GM21723 (cell line): Measurements from ENCODE around the gene ROS1.
A peak's percentile ranks its signal among the peaks of the same experiment; 100 is the strongest.
"Not testable (repeated sequence)": the region's sequence is repeated elsewhere in the genome, so short reads cannot be mapped to it uniquely, and the experiment has no call there.

Source experiments
- ATAC-seq: cut with Tn5 transposase; IDR thresholded peaks from one replicate; pipeline ENCODE4 v1.9.1; 2021; ENCODE audit warnings: mild to moderate bottlenecking, moderate library complexity; ENCODE audit not compliant: unreplicated experiment

ROS1 gene

DNA sequence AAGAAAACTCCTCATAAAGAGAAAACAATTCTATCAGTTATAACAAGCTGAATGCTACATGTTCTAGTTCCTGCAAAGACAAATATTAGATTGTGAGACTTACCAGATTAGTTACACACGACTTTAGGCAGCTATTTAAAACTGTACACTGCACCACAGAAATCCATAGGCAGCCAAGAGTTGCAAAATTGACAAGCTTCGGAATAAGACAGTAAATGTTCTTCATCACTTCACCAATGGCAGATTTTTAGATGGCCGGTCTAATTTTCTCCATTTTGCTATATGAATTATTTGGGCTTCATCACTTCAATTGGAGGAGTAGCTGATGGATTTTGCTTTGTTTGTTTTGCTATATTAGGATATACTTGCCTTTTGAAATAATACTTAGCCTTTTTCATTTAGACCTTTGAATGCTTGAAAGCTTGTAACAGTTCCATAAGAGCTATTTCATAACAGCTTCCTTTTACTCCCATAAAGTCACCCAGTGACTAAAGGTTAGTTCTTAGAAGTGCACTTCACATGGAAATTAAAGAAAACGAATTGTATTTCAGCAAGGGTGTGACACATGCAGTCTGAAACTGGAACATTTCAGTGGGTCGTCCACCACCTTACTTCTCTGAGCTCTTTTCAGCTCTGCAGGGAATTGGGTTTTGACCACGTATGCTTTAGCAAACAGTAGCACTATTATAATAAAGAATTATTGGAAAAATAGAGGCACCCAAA lies at the start of gene ROS1:
TSS of gene ROS1 (minus strand) at position 512 of the 723 bp plus-strand sequence. CDS start at position 226, 286 bp downstream.
- no peak for ATAC-seq

DNA sequence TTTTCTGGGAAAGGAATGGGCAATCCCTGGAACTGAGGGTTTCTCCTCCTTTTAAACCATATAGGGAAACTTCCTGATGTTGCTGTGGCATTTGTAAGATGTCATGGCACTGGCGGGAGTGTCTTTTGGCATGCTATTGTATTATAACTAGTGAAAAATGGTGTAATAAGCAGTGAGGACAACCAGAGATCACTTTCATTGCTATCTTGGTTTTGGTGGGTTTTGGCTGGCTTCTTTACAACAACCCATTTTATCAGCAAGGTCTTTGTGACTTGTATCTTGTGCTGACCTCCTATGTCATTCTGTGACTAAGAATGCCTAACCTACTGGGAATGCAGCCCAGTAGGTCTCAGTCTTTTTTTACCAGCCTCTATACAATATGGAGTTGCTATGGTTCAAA lies 47.7 kb upstream of the ROS1 start:
- ATAC-seq, result no peak

DNA sequence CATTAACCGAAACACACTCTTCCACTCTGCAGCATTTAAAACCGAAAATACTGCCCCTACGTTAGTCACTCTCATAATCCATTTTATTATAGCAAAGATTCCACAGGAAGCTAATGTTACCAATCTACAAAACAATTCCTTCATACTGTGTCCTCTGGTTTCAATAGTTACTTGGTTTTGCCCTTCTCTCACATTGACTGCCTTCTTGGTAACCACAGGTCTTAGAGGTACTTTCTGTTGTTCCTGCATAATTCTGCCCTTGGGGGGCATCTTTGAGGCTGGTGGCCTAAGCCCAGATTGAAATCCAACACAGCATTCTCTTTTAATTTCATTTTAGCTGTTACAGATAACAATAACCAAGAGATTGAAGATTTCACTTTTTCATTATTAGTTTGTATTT lies 46.9 kb upstream of the ROS1 start:
- no peak for ATAC-seq

DNA sequence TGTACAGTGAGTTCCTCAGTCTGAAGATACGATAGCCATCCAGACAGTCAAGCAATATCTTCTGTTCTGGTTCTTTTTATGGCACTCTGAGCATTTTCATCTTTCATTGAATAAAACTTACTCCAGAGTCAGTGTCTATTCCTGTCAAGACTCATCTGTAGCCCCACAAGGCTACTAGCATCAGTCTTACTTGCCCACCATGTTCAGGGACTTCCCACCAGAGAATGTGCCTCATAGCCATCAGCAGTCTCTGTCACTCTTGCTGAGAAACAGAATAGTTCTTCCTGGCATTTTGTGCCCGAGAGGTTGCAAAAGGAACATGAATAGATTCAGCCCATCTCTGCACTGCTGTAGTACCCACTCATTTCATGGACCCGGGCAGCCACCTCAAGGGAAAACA lies 44.0 kb upstream of the ROS1 start:
- no peak for ATAC-seq

DNA sequence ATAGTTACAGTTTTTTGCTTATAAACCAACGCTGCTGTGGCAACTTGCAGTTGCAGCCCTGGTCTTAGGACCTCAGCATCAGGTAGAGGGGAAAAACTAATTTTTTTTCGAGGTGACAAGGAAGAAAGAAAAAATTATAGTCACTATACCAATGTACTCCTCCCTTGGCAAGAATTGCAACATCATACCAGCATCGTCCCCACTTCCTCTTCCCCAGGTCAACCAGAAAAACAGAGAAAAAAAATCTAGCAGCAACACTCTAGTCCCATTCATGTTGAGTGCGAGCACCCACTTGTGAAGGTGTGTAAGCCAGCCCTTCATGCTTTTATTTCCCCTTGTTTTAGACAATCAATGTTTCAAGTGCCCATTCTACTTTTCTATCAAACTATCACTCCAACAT lies 43.6 kb upstream of the ROS1 start:
- ATAC-seq, result no peak

DNA sequence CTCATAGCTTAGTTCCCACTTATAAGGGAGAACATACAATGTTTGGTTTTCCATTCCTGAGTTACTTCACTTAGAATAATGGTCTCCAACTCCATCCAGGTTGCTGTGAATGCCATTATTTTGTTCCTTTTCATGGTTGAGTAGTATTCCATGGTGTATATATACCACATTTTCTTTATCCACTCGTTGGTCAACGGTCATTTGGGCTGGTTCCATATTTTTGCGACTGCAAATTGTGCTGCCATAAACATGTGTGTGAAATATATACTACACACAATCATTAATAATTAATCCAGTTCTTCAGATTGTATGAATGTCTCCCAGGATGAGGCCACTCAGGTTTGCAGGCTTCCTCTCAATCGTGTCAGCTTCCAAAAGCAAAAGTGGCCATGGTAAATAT lies 42.8 kb upstream of the ROS1 start:
- not testable (repeated sequence) for ATAC-seq

DNA sequence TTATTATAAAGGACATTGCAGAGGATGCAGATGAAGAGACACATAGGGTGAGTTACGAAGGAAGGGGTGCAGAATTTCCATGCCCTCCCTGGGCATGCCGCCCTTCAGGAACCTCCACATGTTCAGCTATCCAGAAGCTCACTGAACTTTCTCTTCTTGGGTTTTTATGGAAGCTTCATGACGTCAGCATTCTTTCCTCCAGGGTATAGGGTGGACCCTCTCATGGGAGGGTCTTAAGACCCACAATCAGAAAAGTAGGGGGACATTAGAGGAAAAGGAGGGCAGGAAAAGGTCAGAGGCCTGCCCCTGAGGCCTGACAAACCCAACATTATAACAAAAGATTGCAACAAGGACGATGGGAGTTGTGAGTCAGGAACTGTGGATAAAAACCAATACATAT lies 42.1 kb upstream of the ROS1 start:
- ATAC-seq, result no peak

DNA sequence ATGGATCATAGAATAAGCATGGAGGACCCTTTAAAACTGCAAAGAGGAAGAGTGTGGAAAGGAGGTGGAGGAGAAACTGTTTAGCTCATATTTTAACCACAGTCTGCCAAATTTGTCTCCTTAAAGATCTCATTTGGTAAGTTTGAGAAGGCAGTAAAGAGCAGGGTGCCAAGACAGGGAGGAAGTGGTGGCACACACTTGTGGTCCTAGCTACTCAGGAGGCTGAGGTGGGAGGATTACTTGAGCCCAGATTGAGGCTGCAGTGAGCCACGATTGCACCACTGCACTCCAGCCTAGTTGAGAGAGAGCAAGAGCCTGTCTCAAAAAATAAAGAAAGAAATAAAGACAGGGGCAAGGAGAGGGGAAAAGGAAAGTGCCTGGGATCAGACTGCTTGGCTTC lies 39.9 kb upstream of the ROS1 start:
- ATAC-seq, result no peak

DNA sequence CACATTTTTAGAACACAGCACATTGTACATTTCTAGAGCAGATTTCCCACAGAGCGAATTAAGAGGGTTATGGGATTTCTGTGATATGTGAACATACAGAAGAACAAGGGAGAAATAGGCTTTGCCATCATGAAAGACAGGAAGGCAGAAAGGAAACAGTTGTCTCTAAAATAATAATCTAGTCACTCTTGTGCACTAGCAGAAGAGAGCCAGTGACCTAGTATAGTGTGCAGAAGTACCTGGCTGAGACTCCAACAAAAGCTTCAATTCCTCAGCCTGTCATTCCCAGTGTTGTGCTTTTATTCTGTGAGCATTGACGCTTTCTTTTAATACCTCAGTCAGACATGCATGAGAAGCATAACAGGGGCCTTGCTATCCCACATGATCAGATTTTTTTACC lies 39.0 kb upstream of the ROS1 start:
- no peak for ATAC-seq

DNA sequence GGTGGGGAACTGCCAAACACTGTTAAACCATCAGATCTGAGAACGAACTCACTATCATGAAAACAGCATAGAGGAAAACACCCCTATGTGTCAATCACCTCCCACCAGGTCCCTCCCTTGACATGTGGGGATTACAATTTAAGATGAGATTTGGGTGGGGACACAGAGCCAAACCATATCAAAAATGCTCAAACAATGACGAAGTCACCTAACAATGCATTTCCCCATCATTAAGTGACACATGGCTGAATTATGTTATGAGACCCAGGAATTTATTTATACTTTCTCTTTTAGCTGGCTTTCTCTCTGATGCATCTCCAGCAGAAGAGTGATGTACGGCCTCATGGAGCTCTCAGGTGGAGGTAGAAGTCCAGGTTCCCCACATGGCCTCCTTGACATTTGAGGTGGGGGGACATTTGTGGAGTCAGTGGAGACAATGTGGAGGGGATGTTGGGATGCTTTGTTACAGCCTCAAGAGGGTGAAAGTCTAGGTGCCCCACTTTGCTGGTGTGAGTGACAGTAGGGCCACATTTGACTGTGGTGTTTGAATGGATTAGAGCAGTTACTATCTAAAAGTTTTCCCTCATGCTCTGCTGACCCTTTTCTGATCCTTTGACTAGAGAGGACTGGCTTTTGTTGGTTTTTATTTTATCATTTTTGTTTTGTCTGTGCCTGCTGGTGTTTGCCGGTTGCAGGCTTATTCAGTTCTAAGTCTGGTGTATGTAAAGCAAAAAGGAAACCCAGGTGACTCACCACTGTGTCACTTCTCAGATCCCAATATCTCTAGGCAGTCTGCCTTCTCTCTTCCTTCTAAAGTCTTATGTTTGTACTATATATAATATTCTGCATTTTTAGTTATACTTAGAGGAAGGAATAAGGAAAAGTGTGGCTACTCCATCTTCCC lies 38.3 kb upstream of the ROS1 start:
- peak; percentile 76 for ATAC-seq

DNA sequence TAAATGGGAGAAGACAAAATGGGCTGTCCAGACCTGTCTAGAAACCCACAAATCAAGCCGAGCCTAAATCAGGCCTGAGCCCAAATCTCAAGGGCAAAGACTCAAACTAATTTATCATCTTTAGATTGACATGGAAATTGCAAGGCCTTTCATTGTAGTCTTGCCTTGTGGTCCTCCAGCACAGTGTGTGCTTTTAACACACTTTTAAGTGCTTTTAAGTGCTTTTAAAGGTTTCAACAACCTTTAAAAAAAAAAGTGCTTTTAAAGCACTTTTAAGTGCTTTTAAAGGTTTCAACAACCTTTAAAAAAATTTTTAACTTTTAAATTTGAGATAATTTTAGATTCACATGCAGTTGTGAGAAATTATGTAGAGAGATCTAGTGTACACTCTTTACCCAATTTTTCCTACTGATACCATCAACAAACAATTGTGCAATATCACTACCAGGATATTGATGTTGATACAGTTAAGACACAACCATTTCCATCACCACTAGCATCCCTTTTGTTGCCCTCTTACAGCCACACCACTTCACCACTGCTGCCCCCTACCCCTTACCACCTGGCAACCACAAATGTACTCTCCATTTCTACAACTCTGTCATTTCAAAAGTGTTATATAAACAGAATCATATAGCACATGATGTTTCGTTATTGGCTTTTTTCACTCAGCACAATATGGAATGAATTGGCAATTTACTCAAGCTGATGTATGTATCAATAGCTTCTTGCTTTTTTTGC lies 33.6 kb upstream of the ROS1 start:
- ATAC-seq, result no peak

DNA sequence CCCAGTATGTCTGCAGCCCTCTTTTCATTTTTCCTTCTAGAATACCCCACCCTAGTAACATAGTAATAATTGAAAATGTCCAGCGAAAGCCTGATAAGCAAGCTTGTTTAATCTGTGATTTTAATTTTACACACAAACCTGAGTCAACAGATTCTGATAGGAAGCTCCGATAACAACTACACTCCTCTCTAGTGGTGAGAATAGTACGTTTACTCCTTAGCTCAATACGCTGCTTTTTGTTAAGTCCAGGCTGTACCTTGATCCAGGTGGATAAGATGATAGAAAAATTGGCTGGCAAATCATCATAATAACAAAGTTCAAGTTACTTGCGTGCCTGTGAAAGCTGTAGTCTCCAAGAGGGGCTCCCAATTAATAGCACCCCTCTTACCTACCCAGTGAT lies 31.3 kb upstream of the ROS1 start:
- no peak for ATAC-seq

DNA sequence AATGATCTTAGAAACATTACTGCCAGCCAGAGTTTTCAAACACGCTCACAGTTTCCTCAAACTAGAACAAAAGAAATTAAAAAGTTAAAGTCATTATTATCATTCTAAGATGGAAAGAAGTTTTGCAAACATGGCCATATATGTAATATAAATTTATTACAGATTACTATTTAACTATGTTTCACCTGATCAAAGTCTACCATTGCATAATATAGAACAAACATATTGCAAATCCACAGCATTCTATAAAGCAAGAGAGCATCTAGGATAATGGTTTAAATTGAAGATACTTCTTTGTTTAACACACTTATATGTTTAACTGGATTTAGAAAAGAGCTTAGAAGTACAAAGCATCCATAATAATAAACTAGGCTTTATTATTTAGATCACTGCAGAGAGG lies 30.5 kb upstream of the ROS1 start:
- ATAC-seq, result no peak

DNA sequence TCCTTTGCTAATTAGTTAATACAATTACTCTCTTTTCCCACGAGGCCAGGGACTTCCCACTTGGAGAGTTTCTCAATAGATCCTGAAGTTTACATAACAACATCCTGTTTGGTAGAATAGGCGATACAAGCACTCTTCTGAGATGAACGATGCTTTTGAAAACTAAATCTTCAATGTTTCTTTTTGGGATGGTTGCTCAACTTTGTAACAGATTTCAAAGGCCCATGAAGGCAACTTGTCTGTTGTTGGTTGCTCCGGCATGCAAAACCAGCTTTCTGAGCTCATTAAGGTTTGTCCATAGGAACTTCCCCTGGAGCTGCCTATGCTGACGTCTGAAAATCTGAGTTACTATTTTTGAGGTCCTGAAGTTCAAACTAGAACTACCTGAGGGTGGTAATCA lies 25.9 kb upstream of the ROS1 start:
- no peak for ATAC-seq

DNA sequence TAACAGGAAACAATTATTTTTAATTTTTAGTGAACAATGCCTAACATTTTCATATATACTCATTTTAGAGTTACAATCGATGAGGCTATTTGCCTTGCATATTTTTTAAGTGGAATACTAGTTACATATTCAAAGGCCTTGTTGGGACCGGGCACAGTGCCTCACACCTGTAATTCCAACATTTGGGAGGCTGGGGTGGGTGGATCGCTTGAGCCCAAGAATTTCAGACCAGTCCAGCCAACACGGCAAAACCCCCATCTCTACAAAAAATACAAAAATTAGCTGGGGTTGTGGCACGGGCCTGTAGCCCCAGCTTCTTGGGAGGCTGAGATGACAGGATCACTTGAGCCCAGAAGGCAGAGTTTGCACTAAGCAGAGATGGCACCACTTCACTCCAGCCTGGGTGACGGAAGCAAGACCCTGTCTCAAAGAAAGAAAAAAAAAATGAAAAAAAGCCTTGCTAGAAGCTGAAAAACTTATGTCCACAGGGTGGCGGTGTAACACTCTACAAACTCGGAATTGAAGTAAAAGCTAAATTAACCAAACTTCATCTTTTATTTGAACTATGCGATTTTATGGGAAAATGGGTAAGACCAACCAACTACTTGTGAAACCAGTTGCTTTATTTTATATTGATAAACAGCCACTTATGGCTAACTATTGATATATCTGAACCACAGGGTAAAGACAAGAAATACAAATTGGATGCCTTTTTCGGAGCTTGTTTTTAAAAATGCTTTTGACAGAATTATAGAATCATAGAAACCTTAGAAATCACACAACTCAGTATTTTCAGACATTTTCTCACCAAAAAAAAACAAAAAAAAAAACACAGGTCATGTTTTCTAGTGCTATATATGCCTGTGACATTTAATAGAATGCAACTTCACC lies 24.1 kb upstream of the ROS1 start:
- no peak for ATAC-seq

DNA sequence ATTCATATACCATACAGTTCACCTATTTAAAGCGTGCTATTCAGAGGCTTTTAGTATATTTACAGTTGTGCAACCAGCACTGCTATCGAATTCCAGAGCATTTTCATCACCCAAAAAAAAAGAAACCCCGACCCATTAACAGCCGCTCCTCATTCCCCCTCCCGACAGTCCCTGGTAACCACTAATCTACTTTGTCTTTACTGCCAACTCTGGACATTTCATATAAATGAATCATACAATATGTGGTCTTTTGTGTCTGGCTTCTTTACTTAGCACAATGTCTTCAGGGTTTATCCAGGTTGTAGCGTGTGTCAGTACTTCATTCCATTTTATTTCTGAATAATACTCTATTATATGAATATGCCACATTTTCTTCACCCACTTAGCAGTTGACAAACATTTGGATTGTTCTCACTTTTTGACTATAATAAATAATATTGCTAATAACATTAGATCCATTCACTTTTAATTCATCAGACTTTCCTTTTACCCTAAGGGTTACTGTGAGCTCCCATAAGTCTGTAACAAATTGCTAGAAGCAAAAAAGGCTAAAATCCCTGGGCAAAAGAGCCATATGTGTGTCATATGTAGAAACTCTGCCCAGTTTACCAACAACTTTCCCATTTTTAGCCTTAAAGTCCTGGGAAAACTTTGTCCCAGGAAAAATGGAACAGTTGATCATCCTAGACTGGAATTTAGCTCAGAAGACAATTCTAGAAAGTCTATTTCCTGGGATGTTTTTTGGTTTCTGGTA lies 23.2 kb upstream of the ROS1 start:
- ATAC-seq, result no peak

DNA sequence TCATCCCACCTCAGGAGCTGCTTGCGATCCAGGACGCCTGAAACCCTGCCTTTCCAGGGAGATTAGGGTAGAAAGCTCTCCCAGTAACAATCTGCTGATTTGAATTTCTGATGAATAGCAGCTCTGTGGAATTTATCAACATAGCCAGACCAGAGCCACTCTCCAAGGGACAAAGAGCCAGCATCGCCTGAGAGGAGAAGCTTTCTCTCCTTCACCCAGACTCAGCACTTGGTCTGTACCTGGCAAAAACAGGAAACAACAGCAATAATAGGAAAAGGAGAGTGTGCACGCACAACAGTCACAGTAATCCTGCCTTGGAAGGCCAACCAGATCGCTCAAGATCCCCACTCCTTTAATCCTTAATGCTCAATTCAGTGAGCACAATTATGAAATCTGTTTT lies 22.3 kb upstream of the ROS1 start:
- no peak for ATAC-seq

DNA sequence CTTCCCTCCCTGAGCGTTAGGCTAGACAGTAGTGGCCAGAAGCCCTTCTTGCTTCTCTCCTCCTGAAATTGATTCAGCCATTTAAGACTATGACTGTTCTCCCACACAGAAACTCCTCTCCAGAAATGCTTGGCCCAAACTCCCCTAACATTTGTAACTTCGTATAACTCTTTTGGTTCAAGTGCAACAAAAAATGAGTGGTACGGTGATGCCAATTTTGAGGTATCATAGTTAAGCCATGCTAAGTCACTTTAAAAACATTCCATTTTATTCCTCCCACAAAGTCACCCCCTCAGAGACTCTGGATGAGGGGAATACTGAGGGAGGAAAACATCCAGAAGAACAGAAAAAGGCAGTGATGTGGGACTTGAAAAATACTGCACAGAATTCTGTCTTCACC lies 21.1 kb upstream of the ROS1 start:
- no peak for ATAC-seq

DNA sequence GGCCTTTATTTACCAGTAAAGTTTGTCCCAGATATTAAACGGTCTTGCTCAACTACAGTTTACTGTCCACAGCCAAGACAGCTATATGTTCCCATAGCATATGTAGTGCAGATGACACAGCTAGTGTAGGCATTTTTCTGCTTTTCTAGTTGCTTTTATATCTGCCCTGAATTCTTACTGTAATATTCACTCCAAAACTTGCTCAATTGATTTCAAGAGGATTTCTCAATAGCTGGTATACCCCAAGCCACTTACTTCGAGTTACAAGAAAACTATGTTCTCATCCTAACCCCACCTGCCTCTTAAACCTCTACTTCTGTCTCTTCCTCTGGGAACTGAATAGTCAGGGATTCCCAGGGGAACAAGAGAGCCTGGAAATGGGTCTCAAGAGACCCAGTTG lies 18.9 kb upstream of the ROS1 start:
- ATAC-seq, result no peak

DNA sequence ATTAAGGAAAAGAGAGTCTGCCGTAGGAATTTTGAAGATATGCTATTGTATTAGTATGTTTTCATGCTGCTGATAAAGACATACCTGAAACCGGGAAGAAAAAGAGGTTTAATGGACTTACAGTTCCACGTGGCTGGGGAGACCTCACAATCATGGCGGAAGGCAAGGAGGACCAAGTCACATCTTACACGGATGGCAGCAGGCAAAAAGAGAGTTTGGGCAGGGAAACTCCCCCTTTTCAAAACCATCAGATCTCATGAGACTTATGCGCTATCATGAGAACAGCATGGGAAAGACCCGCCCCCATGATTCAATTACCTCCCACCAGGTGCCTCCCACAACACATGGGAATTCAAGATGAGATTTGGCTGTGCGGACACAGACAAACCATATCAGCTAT lies 16.6 kb upstream of the ROS1 start:
- not testable (repeated sequence) for ATAC-seq
